Stomach (tissue), 4 donors: Measurements from ENCODE around the gene KIFBP.

ENCODE experiments used
- EP300 ChIP-seq: sonication (generic); formaldehyde crosslinking; IDR thresholded peaks from one replicate; pipeline ENCODE4 v1.6.1; 2017; ENCODE audit warnings: antibody characterized with exemption
- TF ChIP-seq, protein P1 (sequence below), 7 experiments: fragments of 450-650 bp in 4 of 7; fragments of 200-600 bp in 3 of 7; sonication (generic) in 3 of 7; IDR thresholded peaks; one replicate each; pipeline ENCODE4 v1.5.1; 2016 to 2019; ENCODE audit warnings: antibody characterized with exemption in 7 of 7, control low read depth in 2 of 7, mild to moderate bottlenecking in 1 of 7

DNA sequence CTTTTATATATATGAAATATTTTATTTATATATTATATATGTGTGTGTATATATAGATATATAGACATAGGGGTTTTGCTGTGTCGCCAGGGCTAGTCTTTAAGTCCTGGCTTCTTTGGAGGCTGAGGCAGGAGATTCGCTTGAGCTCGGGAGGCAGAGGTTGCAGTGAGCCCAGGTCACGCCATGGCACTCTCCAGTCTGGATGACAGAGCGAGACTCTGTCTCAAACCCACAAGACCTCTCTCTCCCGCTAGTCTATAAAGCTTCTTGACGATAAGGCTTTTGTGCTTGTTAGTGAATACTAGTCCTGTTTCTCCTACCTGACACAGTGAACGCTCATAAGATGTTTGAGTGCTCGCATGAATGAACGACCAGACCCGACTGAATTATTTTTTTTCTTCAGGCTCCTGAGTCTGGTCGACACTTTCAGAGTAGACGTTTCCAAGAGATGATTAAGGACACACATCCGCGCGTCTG lies 33.2 kb upstream of the KIFBP start:
- TF ChIP-seq, protein P1, sequence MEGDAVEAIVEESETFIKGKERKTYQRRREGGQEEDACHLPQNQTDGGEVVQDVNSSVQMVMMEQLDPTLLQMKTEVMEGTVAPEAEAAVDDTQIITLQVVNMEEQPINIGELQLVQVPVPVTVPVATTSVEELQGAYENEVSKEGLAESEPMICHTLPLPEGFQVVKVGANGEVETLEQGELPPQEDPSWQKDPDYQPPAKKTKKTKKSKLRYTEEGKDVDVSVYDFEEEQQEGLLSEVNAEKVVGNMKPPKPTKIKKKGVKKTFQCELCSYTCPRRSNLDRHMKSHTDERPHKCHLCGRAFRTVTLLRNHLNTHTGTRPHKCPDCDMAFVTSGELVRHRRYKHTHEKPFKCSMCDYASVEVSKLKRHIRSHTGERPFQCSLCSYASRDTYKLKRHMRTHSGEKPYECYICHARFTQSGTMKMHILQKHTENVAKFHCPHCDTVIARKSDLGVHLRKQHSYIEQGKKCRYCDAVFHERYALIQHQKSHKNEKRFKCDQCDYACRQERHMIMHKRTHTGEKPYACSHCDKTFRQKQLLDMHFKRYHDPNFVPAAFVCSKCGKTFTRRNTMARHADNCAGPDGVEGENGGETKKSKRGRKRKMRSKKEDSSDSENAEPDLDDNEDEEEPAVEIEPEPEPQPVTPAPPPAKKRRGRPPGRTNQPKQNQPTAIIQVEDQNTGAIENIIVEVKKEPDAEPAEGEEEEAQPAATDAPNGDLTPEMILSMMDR (IDR thresholded peaks at IDR 0.05): no peak
- no peak for TF ChIP-seq EP300
